Measurements from ENCODE around the gene TRIM36.

- no peak for TF ChIP-seq CTCF (IDR thresholded peaks at IDR 0.05)
- no peak for TF ChIP-seq POLR2A (IDR thresholded peaks at IDR 0.05)
- no peak for TF ChIP-seq POLR2AphosphoS5 (IDR thresholded peaks at IDR 0.05)
These were observed 26.5 kb upstream of the TRIM36 start for GRCh38 chr5:115196161-115196560.
